Thyroid gland (tissue), 4 donors: ENCODE measurements around the gene MTA3.

Experiments used
- CTCF ChIP-seq, 6 experiments: fragments of 200-600 bp in 3 of 6; fragments of 450-650 bp in 3 of 6; sonication (generic) in 3 of 6; IDR thresholded peaks; one replicate each; pipeline ENCODE4 v1.5.1; 2016 to 2019; ENCODE audit warnings: antibody characterized with exemption in 6 of 6, mild to moderate bottlenecking in 2 of 6, inconsistent platforms in 1 of 6, moderate library complexity in 1 of 6
- POLR2A ChIP-seq, 2 donors: fragments of 450-650 bp; IDR thresholded peaks; one replicate each; pipeline ENCODE4 v1.6.1; 2017; ENCODE audit warnings: antibody characterized with exemption in 2 of 2, mild to moderate bottlenecking in 2 of 2, moderate library complexity in 1 of 2

- TF ChIP-seq CTCF (IDR thresholded peaks at IDR 0.05) (no peak), POLR2A (IDR thresholded peaks at IDR 0.05) (no peak)
These were observed 91.2 kb downstream of the MTA3 start for GRCh38 chr2:42659609-42660008.
